B cell (primary cell): ENCODE measurements around the gene DLX2.

Experiments
- EZH2 ChIP-seq: IDR thresholded peaks from 2 replicates; pipeline ENCODE4 v1.6.1; 2012; ENCODE audit warnings: borderline replicate concordance, low read depth, mild to moderate bottlenecking, moderate library complexity, low read length; ENCODE audit not compliant: insufficient read depth, poor library complexity, severe bottlenecking
- TF ChIP-seq, protein P1 (sequence below): fragments of 200-600 bp; IDR thresholded peaks from one replicate; pipeline ENCODE4 v1.8.0; 2022; ENCODE audit warnings: antibody characterized with exemption, mild to moderate bottlenecking

DNA sequence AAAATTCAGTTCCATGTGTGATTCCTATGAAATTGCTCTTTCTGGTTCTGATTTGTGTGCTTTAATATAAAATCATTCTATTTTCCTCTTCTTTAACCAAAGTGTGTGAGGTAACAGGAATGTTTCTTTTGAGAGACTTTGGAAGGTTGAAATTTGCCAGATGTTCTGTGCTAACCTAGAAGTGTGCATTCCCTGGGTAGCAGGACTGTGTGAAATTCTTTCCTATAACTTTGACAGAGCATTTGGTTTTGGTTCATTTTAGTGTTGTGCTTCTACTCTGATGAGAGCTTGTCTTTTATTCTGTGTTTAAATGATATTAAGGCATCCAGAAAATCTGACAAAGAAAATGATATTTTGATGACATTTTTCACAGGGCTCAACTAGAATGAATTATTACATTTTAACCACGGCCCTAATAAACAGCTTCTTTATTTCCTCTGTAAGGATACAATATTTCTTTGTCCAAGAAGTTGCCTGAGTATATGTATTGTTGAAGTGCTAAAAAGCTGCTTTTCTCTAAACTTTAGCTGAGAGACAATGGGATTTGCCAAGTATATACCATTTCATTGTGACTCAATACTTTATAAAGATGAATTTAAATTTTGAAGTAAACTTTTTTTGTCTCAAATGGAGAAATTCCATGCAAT, 52.1 kb downstream of the DLX2 start:
- TF ChIP-seq, protein P1, sequence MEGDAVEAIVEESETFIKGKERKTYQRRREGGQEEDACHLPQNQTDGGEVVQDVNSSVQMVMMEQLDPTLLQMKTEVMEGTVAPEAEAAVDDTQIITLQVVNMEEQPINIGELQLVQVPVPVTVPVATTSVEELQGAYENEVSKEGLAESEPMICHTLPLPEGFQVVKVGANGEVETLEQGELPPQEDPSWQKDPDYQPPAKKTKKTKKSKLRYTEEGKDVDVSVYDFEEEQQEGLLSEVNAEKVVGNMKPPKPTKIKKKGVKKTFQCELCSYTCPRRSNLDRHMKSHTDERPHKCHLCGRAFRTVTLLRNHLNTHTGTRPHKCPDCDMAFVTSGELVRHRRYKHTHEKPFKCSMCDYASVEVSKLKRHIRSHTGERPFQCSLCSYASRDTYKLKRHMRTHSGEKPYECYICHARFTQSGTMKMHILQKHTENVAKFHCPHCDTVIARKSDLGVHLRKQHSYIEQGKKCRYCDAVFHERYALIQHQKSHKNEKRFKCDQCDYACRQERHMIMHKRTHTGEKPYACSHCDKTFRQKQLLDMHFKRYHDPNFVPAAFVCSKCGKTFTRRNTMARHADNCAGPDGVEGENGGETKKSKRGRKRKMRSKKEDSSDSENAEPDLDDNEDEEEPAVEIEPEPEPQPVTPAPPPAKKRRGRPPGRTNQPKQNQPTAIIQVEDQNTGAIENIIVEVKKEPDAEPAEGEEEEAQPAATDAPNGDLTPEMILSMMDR: no peak
- TF ChIP-seq EZH2: no peak
